ELF-1 (cell line): ENCODE data around the gene ARID3B.
"Not testable (repeated sequence)": the region's sequence is repeated elsewhere in the genome, so short reads cannot be mapped to it uniquely, and the experiment has no call there.

ENCODE experiments used
- DNase-seq: peaks from one replicate; pipeline ENCODE4 v3.0.0-alpha.2; 2016; ENCODE audit warnings: low read depth, low spot score

ARID3B gene

GRCh38 chr15:74568594-74568993 lies 27.6 kb downstream of the ARID3B start:
- DNase-seq = no peak

DNA sequence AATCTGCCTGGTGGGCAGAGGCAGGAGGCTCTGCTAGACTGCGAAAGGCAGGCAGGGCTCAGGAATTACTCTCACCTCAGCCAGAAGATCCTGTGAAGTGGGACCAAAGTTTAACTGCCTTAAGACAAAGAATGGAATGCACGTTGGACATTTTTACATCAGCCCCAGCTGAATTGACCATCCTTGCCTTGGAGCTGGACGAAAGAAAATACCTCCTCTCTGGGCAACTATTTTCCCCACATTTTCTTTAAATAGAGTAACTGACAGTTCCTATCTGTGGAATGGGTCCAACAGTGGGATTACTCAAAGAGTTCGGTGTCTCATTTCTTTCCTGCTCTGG lies 28.7 kb downstream of the ARID3B start:
- no peak for DNase-seq

DNA sequence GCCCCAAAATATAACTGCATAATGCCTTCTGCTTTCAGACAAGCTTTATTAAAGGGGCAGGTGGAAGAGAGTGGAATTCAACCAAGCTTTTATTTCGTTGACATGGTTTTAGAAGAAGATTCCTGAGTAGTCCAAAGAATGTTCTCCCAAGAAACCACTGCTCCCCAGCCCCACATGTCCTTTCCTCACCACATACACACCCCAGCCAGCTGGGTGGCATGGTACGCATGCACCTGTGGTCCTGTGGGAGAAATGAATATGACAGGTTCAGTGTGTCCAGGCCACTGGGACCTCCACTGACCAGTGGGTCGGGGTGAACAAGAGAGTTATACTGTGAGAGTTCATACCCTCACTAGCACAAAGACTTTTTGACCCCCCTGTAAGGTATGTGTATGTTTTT lies 30.2 kb downstream of the ARID3B start:
- DNase-seq = no peak

DNA sequence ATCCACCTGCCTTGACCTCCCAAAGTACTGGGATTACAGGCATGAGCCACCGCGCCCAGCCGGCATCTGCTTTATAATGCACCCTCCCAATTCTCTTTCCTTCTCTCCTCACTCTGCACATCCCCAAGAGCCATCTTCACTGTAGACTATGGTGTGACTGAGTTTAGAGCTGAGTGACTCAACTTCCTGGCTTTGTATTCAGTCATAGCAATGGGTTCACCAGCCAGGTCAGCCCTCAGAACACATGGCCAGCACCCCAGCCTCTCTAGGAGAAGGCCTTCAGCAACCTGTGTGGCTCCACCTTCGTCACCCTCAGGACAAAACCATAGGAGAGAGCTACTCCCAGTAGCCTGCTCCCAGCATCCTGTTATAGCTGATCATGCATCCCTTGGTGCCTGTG lies 33.0 kb downstream of the ARID3B start:
- no peak for DNase-seq

GRCh38 chr15:74578496-74578994 lies 37.5 kb downstream of the ARID3B start:
- DNase-seq = no peak

DNA sequence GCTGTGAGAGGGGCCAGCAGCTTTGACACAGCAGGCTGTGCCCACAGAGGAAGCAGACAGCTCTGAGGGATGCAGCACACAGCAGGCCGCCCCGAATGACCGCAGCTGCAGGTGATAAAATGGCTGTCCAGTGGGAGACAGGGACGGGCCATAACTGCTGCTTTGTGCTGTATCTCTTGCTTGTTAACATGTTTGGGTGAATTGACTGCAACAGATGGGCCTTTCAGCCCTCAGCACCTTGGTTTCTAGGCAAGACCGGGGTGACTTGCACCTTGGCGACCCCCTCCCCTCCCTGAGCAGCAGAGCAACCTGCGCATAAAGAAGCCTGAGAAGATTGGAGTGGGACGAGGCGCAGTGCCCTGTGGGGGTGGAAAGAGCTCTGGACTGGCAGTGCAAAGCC lies 38.0 kb downstream of the ARID3B start:
- DNase-seq = no peak

GRCh38 chr15:74580538-74581350 lies 39.7 kb downstream of the ARID3B start:
- DNase-seq = no peak

- peak; percentile 37 for DNase-seq
Measured at GRCh38 chr15:74584204-74584603, 43.2 kb downstream of the ARID3B start.

GRCh38 chr15:74584779-74585178 lies 43.8 kb downstream of the ARID3B start:
- DNase-seq = peak; percentile 84

DNA sequence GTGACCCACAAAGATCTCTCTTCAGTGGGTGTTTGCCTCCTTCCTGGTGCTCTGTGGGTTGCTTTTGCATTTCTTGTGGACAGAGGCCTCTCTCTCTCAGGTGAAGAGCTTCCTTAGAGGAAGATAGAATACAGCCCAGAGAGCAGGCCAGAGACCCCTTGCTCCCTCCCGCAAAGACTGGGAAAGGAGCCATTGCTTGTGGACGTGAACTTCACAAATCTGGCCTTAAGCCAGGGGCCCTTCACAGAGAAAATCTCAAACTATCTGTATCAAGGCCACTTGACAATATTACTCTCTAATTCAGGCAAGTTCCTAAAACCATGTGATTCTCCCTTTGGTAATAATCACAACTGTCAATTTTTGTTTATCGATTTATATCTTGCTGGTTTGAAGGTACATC lies 44.2 kb downstream of the ARID3B start:
- no peak for DNase-seq

DNA sequence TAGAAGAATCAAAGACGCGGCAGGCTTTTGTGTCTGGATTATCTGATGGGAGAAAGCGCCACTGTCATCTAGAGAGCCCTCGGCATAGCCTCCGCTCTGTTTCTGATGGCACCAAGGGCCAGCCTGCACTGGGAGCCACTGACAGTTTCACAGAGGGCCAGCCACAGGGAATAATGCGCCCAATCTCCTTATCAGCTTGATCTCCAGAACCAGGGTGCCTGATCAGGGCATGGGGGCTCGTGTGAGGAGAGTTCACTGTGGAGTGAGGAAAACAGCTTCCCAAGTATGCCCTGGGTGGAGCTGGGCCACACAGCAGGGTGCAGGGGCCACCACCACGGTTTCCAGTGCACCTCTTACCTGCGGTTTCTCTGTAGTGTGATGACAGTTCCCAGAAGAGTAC lies 44.8 kb downstream of the ARID3B start:
- DNase-seq = no peak

DNA sequence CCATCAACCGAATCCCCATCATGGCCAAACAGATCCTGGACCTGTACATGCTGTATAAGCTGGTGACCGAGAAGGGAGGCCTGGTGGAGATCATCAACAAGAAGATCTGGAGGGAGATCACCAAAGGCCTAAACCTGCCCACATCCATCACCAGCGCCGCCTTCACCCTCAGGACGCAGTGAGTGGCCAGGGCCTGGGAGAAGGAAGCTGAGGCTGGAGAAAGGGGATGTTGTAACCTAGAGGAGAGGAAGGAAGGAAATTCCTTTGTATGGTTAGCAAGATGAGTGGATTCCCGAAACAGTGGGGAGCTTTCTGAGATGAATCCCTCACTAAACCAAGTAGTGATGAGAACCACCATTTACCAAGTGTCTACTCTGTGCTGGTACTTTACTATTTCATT lies 48.8 kb downstream of the ARID3B start:
- DNase-seq = no peak

DNA sequence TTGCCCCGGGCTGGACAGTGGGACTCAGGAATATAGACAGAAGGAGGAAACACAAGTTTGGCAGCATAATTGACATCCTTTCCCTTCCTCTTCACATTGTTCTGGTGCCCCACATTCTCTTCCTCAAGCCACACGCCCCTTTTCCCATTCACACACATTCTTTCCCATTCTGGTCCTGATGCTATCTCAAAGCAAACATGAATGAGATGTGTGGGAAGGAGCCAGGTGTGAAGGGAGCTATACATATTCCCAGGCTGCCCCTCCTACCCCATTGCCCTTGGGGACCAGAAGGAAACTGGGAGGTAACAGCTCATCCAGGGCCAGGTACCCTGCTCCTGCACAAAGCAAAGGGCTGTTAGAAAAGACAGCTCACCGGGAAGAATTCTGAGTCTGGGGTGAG lies 51.2 kb downstream of the ARID3B start:
- peak; percentile 23 for DNase-seq

DNA sequence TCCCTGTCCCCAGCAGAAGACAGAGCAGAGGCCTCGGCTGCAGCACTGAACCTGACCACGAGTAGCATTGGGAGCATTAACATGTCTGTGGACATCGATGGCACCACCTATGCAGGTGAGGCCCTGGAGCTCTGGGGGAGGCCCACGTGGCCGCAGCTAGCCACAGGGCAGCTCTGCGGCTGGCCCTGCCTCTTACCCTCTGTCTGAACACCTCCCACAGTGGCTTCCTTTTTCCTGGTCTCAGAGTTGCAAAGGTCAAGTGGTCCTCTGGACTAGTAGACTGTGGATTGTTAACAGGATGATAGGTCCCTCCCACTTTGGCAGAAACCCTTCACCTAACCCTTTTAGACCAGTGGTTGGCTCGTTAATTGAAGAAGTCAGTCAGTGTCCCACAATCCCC lies 52.1 kb downstream of the ARID3B start:
- no peak for DNase-seq

DNA sequence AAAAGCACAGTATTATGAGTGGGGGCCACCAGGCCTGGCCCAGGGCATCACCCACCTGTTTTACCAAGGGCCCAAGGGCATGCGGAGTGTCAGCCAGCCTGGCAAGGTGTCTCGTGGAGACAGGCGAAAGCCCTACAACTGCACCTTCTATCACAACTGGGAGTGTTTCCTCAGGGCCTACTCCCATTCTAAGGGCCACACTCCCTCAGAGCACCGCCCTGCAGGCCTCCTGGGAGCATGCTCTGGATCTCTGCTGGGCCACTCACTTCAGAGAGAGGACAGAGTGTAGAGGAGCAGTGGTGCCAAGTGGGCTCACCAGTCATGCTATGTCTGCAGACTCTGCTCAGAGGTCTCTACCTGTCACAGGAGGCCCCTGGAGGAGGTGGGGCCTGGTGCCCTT lies 53.4 kb downstream of the ARID3B start:
- no peak for DNase-seq

GRCh38 chr15:74595271-74595670 lies 54.3 kb downstream of the ARID3B start:
- no peak for DNase-seq

- not testable (repeated sequence) for DNase-seq
Measured at GRCh38 chr15:74596736-74597135, 55.7 kb downstream of the ARID3B start.

GRCh38 chr15:74597146-74597705 lies 56.2 kb downstream of the ARID3B start:
- DNase-seq = not testable (repeated sequence)

- DNase-seq = peak; percentile 59
Measured at GRCh38 chr15:74598126-74598842, 57.3 kb downstream of the ARID3B start.

GRCh38 chr15:74599156-74599555 lies 58.1 kb downstream of the ARID3B start:
- no peak for DNase-seq

- no peak for DNase-seq
Measured at GRCh38 chr15:74603026-74603788, 62.2 kb downstream of the ARID3B start.
